Measurements from ENCODE around the gene UQCC5.

UQCC5 gene

DNA sequence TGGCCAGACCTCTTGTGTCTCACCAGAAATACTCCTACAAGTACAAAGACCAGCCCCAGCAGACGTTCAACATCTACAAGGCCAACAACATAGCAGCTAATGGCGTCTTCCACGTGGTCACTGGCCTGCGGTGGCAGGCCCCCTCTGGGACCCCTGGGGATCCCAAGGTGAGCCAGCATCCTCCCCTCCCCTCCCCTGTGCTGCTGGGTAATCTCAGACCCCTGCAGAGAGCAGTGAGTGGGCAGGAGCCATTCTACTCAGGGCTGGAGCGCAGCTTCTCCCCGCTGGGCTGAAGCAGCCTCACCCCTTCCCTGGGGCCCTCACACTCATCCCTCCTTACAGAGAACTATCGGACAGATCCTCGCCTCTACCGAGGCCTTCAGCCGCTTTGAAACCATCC, 31.4 kb upstream of the UQCC5 start:
- no peak for DNase-seq (ENCODE audit: low read depth)

DNA sequence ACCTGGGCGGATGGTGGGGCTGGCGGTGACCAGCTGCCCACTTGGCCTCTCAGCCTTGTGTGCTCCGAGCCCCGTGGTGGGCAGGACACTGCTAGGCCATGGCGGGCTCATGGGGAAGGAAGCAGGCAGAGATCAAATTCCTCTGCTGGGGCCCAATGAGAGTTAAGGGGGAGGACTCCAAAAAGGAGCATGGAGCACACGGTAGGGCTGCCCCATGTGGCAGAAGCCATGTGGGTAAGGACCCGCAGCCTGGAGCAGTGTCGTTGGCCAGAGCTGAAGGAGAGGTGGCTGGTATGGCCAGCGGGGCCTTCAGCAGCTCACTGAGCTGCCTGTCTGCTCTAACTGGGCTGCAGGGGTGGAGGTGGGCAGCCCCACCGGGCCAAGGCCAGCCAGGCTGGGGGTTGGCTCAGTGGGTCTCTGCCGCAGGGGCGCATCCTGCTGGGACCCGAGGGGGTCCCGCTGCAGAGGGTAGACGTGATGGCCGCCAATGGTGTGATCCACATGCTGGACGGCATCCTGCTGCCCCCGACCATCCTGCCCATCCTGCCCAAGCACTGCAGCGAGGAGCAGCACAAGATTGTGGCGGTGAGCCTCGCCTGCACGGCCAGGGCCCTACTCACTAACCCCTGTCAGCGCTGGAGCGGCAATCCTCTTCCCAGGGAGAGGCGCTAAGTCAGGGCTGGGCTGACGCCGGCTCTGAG, 30.0 kb upstream of the UQCC5 start:
- DNase-seq (ENCODE audit: low read depth) = no peak

DNA sequence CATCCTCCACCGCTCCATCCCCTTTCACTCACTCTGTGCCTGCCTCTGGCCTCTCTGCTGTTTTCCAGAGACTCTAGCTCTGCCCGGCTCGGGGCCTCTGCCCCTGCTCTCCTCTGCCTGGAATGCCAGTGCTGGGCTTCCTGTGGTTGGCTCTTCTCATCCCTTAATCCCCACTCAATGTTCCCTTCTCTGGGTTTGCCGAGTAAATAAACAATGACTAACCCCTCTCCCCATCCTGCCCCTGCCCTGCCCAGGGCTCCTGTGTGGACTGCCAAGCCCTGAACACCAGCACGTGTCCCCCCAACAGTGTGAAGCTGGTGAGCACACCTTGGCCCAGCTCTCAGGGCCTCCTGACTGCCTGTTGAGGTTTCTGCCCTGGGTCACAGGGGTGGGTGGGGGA, 29.0 kb upstream of the UQCC5 start:
- no peak for DNase-seq (ENCODE audit: low read depth)

DNA sequence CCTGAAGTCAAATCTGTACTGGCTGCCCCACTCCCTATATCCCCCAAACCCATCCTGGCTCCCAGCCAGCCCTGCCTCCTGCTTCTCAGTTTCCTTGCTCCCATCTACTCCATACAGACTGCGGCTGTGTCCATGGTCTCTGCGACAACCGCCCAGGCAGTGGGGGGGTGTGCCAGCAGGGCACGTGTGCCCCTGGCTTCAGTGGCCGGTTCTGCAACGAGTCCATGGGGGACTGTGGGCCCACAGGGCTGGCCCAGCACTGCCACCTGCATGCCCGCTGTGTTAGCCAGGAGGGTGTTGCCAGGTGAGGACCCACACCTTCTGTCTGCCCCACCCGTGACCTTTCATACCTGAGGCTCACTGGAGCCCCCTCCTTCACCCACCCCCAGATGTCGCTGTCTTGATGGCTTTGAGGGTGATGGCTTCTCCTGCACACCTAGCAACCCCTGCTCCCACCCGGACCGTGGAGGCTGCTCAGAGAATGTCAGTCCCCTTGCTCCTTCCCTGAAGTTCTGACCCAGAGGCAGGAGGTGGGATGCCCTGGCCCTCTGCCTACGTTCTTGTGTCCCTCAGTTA, 26.6 kb upstream of the UQCC5 start:
- no peak for DNase-seq (ENCODE audit: low read depth)

DNA sequence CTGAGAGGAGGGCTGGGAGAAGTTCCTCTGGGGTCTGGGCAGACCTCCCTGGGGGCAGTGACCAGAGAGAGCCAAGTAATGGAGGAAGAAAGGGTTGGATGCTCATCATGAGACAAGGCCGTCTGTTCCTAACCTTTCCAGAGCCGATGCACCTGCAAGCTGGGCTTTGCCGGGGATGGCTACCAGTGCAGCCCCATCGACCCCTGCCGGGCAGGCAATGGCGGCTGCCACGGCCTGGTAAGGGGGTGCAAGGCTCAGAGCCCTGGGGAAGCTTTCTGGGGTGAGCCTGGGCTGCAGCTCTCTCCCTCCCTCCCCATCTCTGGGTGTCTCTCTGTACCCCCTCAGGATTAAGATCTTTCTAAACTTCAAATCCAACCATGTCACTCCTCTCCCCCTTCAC, 24.9 kb upstream of the UQCC5 start:
- DNase-seq (ENCODE audit: low read depth) = no peak

DNA sequence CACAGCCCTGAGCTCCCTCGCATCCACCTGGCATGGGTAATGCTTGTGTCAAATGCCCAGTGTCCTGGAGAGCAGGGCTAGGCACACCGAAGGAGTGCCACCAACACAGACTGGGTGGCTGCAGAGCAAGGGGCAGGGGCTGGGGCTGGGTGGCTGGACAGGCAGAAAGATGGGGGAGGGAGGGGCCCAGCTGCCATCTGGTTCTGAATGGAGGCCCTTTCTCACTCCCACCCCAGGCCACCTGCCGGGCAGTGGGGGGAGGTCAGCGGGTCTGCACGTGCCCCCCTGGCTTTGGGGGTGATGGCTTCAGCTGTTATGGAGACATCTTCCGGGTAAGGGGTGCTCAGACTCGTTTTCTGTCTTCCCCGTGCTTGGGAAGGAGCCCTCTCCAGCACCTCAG, 24.3 kb upstream of the UQCC5 start:
- DNase-seq (ENCODE audit: low read depth) = no peak

DNA sequence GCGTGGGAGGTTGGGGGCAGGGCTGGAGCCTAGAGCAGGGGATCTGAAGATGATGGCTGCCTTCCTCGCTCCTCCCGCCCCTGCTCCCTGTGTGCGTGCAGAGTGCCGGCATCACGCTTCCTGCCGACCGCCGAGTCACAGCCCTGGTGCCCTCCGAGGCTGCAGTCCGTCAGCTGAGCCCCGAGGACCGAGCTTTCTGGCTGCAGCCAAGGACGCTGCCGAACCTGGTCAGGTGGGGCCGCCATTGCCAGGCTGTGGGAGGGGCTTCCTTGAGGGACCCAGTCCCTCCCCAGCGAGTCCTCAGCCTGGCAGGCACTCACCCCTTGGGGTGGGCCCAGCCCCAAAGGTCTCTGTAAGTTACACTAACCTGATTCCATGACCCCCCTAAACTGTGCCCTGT, 23.7 kb upstream of the UQCC5 start:
- no peak for DNase-seq (ENCODE audit: low read depth)

DNA sequence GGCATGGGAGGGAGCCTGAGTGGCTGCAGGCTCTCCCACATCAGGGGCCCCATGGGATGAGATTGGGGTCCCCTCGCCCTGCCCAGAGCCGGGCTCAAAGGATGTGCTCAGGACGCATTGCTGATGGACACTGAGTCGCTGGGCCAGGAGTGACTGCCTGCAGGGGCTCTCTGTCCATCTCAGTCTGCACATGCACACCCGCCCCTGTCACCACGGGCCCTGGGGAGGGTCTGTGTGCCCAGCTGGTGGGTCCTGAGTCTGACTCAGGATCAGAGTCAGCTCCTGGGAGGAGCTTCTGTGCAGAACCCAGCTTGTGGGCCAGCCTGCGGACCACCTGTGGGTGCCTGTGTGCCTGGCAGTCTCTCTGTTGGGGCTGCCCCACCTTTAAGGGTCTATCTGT, 23.1 kb upstream of the UQCC5 start:
- no peak for DNase-seq (ENCODE audit: low read depth)

DNA sequence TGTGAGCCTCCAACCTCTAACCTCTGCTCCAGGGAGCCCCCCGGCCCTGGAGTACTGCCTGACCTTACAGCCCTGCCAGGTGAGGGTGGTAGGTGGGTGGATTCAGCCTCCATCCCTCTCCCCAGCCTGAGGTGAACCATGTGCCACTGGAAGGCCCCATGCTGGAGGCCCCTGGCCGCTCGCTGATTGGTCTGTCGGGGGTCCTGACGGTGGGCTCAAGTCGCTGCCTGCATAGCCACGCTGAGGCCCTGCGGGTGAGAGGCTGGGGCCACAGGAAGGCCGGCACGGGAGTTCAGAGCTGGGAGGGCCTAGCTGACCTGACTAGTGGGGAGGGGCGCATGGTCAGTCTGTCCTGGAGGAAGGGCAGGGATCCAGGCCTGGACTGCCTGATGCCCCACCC, 21.8 kb upstream of the UQCC5 start:
- no peak for DNase-seq (ENCODE audit: low read depth)

DNA sequence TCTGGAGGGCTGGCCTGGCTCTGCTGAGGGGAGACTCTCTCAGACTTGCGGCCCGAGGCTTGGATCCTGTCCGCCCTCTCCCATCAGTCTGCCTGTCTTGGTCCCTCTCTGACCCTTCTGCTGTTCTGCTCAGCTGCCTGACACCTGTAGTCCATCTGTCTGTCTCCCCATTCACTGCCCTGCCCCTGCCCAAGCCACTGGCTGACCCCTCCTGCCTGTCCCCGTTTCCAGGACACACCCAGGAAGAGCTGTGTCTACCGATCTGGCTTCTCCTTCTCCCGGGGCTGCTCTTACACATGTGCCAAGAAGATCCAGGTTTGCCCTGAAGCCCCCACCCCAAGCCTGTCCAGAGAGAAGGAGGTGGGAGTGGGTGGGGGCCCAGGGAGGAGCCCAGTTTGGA, 21.2 kb upstream of the UQCC5 start:
- DNase-seq (ENCODE audit: low read depth) = no peak

DNA sequence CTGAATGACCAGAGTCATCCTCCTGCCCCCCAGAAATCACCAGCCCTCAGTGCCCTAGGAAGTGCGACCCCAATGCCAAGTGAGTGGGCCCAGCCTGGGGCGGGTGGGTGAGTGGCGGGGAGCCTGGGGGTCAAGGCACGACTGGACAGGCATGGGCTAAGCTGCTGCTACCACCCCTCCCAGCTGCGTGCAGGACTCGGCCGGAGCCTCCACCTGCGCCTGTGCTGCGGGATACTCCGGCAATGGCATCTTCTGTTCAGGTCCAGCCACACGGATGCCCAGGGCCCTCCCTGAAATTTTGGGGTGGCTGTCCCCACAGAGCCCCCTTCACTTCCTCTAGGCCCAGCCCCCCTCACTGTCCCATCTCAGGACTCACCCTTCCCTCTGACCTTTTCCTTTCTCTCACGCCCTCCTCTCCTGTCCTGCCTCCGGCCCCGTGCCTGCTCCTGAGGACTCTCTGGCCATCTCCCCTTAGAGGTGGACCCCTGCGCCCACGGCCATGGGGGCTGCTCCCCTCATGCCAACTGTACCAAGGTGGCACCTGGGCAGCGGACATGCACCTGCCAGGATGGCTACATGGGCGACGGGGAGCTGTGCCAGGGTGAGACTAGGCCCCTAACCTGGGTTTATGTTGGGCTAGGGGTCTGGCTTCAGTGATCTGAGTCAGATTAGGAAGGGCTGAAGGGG, 19.8 kb upstream of the UQCC5 start:
- no peak for DNase-seq (ENCODE audit: low read depth)

DNA sequence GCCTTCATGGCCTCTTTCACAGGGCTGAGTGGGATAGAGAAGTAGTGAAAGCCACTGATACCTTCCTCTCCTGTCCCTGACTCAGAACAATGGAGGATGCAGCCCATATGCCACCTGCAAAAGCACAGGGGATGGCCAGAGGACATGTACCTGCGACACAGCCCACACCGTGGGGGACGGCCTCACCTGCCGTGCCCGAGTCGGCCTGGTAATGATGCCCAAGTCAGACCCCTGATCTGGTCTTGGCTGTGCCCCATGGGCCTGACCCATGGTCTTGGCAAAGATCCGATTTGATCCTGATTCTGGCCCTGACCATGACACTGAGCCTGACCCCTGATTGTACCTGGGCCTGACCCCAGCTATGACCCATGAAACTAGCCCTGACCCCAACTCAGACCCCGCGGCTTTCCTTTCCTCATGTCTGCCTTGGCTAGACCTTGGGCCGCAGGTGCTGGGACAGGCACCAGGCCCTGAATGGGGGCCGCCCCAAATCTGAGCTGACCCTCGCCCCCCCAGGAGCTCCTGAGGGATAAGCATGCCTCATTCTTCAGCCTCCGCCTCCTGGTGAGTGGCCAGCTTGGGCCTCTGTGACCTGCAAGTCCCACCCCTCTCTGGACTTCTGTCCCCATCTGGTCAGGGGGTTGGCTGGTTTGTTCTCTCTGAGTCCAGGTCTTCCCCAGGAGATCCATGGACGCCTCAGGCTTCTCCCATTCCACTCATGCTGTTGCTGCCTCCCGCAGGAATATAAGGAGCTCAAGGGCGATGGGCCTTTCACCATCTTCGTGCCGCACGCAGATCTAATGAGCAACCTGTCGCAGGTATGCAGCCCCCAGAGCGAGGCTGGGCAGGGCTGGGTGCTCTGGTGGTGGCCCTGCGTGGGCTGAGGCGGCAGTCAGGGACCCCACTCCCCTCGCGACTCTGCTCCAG, 18.3 kb upstream of the UQCC5 start:
- DNase-seq (ENCODE audit: low read depth) = no peak

DNA sequence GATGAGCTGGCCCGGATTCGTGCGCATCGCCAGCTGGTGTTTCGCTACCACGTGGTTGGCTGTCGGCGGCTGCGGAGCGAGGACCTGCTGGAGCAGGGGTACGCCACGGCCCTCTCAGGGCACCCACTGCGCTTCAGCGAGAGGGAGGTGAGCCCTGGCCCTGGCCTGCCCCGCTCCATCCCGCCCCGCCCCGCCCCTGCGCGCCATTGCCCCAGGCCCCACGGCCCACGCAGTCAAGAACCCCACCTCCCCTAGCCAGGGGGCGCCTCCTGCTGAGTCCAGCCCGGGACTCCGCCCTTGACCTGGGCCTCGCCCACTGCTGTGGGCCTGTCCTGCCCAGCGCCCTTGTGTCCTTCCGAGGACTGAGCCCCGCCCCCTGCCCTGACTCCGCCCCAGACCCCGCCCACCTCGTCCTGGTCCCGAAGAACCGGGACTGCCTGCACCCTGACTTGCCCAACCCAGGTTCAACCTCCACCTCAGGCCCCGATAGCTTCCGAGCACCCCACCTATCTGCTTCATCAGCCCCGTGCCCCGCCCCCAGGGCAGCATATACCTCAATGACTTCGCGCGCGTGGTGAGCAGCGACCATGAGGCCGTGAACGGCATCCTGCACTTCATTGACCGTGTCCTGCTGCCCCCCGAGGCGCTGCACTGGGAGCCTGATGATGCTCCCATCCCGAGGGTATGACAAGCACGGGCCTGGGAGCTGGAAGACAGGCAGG, 17.5 kb upstream of the UQCC5 start:
- no peak for DNase-seq (ENCODE audit: low read depth)

DNA sequence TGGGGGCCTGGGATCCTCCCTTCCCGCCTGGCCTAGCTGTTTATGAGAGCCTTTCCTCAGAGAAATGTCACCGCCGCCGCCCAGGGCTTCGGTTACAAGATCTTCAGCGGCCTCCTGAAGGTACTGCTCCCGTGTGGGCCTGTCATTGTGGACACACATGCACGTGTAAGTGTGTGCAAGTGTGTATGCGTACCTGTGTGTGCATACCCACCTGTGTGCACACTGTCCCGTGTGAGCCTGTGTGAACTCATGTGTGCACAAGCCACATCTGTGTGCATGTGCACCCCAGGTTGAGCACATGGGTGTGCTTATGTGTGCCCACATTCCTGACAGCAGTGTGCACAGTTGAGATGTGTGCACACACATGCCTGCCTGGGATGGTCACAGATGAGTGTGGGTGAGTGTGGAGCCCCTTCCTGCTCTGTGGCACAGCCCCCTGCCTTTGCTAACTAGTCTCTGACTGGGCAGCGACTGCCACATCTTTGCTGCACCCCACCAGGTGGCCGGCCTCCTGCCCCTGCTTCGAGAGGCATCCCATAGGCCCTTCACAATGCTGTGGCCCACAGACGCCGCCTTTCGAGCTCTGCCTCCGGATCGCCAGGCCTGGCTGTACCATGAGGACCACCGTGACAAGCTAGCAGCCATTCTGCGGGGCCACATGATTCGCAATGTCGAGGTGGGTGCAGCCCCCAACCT, 16.8 kb upstream of the UQCC5 start:
- no peak for DNase-seq (ENCODE audit: low read depth)

DNA sequence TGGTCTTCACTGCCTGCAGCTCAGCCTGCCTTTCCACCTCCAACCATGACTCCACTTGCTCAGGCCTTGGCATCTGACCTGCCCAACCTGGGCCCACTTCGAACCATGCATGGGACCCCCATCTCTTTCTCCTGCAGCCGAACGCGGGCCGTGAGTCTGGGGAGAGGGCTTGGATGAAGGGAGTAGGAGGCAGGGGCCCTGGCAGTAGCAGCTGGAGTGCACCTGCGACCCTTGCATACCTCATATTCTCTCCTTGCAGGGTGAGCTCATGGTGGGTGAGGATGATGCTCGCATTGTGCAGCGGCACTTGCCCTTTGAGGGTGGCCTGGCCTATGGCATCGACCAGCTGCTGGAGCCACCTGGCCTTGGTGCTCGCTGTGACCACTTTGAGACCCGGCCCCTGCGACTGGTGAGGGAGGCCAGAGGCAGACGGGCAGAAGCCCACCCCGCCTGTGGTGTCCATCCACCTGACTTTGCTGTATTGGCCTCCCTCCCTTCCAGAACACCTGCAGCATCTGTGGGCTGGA, 16.2 kb upstream of the UQCC5 start:
- DNase-seq (ENCODE audit: low read depth) = no peak

DNA sequence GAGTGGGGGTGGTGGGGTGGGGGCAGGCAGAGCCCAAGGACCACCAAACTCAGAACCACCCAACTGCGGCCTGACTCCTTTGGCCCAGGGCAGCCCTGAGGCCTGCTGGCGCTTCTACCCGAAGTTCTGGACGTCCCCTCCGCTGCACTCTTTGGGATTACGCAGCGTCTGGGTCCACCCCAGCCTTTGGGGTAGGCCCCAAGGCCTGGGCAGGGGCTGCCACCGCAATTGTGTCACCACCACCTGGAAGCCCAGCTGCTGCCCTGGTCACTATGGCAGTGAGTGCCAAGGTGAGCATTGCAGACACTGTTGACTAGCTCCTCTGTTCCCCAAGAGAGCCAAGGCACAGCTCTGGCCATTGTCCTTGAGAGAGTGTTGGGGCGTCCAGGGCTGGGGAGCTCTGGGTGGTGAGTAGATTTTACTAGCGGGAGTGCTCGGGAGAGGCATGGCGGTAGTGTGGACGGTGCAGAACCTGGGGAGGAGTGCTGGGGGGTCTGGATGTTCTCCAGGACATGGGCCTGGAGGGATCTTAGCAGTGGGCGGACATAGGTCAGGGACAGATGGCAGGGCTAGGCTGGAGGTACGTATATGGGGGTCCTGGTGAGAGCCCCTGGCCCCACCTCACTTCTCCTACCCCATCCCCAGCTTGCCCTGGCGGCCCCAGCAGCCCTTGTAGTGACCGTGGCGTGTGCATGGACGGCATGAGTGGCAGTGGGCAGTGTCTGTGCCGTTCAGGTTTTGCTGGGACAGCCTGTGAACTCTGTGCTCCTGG, 15.5 kb upstream of the UQCC5 start:
- DNase-seq (ENCODE audit: low read depth) = no peak

DNA sequence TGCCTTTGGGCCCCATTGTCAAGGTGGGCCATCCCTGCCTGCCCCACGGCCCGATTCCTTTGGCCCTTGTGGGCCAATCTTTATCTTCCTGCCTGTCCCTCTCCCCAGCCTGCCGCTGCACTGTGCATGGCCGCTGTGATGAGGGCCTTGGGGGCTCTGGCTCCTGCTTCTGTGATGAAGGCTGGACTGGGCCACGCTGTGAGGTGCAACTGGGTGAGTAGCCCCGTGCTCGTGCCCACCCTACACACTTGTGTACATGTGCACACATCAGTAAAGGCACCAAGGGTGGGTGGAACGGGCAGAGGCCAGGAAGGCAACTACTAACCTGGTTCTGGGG, 14.9 kb upstream of the UQCC5 start:
- DNase-seq (ENCODE audit: low read depth) = no peak

DNA sequence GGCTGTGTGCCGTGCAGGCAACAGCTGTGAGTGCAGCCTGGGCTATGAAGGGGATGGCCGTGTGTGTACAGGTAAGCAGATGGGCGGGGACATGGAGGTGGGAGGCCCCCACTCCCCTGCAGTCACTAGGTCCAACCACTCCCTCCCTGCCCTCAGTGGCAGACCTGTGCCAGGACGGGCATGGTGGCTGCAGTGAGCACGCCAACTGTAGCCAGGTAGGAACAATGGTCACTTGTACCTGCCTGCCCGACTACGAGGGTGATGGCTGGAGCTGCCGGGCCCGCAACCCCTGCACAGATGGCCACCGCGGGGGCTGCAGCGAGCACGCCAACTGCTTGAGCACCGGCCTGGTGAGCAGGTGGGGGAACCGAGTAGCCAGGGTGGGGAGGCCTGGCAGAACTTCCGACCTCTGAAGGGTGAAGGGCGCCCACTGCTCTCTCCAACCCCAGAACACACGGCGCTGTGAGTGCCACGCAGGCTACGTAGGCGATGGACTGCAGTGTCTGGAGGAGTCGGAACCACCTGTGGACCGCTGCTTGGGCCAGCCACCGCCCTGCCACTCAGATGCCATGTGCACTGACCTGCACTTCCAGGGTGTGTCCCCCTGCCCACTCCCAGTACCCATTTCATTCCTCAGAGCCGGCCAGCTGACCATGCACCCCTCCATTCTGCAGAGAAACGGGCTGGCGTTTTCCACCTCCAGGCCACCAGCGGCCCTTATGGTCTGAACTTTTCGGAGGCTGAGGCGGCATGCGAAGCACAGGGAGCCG, 14.3 kb upstream of the UQCC5 start:
- DNase-seq (ENCODE audit: low read depth) = no peak

DNA sequence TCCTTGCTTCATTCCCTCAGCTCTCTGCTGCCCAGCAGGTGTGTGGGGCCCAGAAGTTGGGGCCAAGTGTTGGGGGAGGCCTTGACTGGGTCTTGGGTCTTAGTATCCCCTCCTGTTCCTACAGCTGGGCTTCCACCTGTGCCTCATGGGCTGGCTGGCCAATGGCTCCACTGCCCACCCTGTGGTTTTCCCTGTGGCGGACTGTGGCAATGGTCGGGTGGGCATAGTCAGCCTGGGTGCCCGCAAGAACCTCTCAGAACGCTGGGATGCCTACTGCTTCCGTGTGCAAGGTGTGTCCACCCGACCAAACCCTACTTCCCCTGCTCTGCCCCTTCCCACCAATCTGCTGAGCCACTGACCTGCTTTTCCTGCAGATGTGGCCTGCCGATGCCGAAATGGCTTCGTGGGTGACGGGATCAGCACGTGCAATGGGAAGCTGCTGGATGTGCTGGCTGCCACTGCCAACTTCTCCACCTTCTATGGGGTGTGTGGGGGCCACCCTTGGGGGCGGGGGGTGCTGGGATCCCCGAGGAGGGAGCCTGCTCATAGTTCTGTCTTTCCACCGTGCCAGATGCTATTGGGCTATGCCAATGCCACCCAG, 13.7 kb upstream of the UQCC5 start:
- DNase-seq (ENCODE audit: low read depth) = no peak
